ENCODE results near the gene WDR35. TPM values are rescaled to one million over a fixed set of nuclear protein-coding genes. Genes with fewer than 3 reads are reported as not detected.

The WDR35 gene
- total RNA-seq, 1 experiment from 2014 or later: 29.4 TPM

GRCh38 chr2:19901442-19902215 is 88.3 kb downstream of the WDR35 start, which contains the start of gene TTC32:
TSS of gene TTC32 (minus strand) at chr2:19901983. CDS start at chr2:19901854, 129 bp downstream.
- H3K36me3 ChIP-seq (ENCODE audit: insufficient read depth, low read length, poor library complexity, severe bottlenecking): no peaks in the 10 kb centered on the region
- peak within 1 kb of the TSS; percentile 68 for H3K4me3 ChIP-seq (ENCODE audit: low read depth, low read length, poor library complexity, severe bottlenecking)
- no peak for TF ChIP-seq EZH2 (IDR thresholded peaks at IDR 0.05; ENCODE audit: borderline replicate concordance, low read depth, low read length, poor library complexity, severe bottlenecking)
- TF ChIP-seq CTCF (conservative IDR thresholded peaks at IDR 0.05; ENCODE audit: low read depth, low read length): no peak
- H3K27ac ChIP-seq (ENCODE audit: low read depth, low read length, poor library complexity, severe bottlenecking): peak within 1 kb of the TSS; percentile 97
- POLR2A ChIA-PET (ENCODE audit: low non-redundant PET): no interaction called here
- no TSS peak for BruUV-seq (replicated peaks)
- peaks cover 28% of the 10 kb centered on the region for H3K4me1 ChIP-seq (ENCODE audit: insufficient read depth, low read length, poor library complexity, severe bottlenecking)
- peak; percentile 95 for DNase-seq (ENCODE audit: low spot score)
- intact Hi-C loops (cut with micrococcal nuclease; ENCODE audit: unreplicated experiment): loop anchor here (5.0 kb wide), 1 partner anchor 151 kb away; the partner anchor contains the start of gene LAPTM4A
- no peaks in the 10 kb centered on the region for H3K27me3 ChIP-seq (replicated peaks; ENCODE audit: insufficient read depth, low read depth, low read length, poor library complexity)
- CTCF ChIA-PET: no interaction called here
- no peaks in the 10 kb centered on the region for H3K9me3 ChIP-seq (ENCODE audit: low read depth, low read length, poor library complexity, severe bottlenecking)

GRCh38 chr2:19900931-19901441 is 88.9 kb downstream of the WDR35 start:
- no peaks in the 10 kb centered on the region for H3K9me3 ChIP-seq (ENCODE audit: low read depth, low read length, poor library complexity, severe bottlenecking)
- no peaks in the 10 kb centered on the region for H3K36me3 ChIP-seq (ENCODE audit: insufficient read depth, low read length, poor library complexity, severe bottlenecking)
- no TSS peak for BruUV-seq (replicated peaks)
- ChIA-PET POLR2A (ENCODE audit: low non-redundant PET) (no interaction called here), CTCF (no interaction called here)
- H3K27me3 ChIP-seq (replicated peaks; ENCODE audit: insufficient read depth, low read depth, low read length, poor library complexity): no peaks in the 10 kb centered on the region
- TF ChIP-seq CTCF (conservative IDR thresholded peaks at IDR 0.05; ENCODE audit: low read depth, low read length): no peak
- no peak for TF ChIP-seq EZH2 (IDR thresholded peaks at IDR 0.05; ENCODE audit: borderline replicate concordance, low read depth, low read length, poor library complexity, severe bottlenecking)
- peak overlapping the region; percentile 68 for H3K4me3 ChIP-seq (ENCODE audit: low read depth, low read length, poor library complexity, severe bottlenecking)
- intact Hi-C loops (cut with micrococcal nuclease; ENCODE audit: unreplicated experiment): loop anchor here (5.0 kb wide), 1 partner anchor 151 kb away; the partner anchor contains the start of gene LAPTM4A
- H3K27ac ChIP-seq (ENCODE audit: low read depth, low read length, poor library complexity, severe bottlenecking): peak overlapping the region; percentile 97
- DNase-seq (ENCODE audit: low spot score): no peak
- H3K4me1 ChIP-seq (ENCODE audit: insufficient read depth, low read length, poor library complexity, severe bottlenecking): peaks cover 28% of the 10 kb centered on the region

DNA sequence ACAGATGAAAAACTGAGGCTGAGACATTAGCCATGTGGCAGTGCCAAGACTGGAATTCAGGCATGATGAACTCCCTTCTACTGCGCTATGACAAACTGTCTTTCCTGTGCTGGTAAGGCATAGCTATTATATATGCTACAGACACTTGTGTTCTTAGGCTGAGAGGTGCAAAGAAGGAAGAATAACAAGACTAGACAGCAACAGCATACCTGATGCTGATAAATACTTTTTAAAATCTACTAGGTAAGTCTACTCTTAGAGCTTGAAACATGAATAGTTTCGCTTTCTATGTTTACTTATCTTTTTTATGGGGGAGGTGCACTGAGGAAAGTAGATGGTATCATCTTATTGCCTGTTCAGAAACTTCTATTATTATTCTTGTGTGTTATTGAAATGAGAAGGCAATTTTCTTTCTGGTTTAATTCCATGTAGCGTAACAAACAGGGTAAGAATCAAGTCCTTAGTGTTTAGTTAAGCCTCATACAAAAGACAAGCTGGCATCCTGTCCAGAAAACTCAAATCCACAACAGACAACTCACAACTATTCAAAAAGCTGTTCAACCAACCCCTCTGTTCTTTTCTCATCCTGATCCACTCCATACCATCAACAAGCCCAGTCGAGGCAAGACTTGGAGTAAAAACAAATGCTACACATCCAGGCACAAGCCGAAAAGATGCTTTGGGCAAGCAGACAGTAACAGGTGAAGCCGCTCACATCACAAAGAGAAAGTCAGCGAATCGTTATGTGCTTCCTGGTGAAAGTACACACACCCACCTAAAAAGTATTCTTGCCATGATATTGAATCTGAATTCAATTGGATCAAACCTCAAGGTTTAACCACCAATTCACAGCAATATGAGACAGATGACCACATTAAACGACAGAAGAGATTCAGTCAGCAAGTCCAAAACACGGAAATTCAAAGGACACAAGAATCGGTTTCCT is 89.6 kb downstream of the WDR35 start:
- H3K36me3 ChIP-seq (ENCODE audit: insufficient read depth, low read length, poor library complexity, severe bottlenecking): no peaks in the 10 kb centered on the region
- H3K4me3 ChIP-seq (ENCODE audit: low read depth, low read length, poor library complexity, severe bottlenecking): peak overlapping the region; percentile 68
- peaks cover 28% of the 10 kb centered on the region for H3K4me1 ChIP-seq (ENCODE audit: insufficient read depth, low read length, poor library complexity, severe bottlenecking)
- peak overlapping the region; percentile 97 for H3K27ac ChIP-seq (ENCODE audit: low read depth, low read length, poor library complexity, severe bottlenecking)
- DNase-seq (ENCODE audit: low spot score): no peak
- ChIA-PET POLR2A (ENCODE audit: low non-redundant PET) (interaction anchor here (0.6 kb wide), 1 partner anchor 80 kb away, joined by 5 read pairs; no protein-coding TSS in a partner anchor), CTCF (no interaction called here)
- no peaks in the 10 kb centered on the region for H3K27me3 ChIP-seq (replicated peaks; ENCODE audit: insufficient read depth, low read depth, low read length, poor library complexity)
- TSS peak; percentile 44 for BruUV-seq (replicated peaks)
- intact Hi-C loops (cut with micrococcal nuclease; ENCODE audit: unreplicated experiment): loop anchor here (5.0 kb wide), 1 partner anchor 152 kb away; the partner anchor contains the start of gene LAPTM4A
- H3K9me3 ChIP-seq (ENCODE audit: low read depth, low read length, poor library complexity, severe bottlenecking): no peaks in the 10 kb centered on the region
- TF ChIP-seq CTCF (conservative IDR thresholded peaks at IDR 0.05; ENCODE audit: low read depth, low read length) (no peak), EZH2 (IDR thresholded peaks at IDR 0.05; ENCODE audit: borderline replicate concordance, low read depth, low read length, poor library complexity, severe bottlenecking) (no peak)

Data from A673 (cell line).